Panc1 (cell line): Measurements from ENCODE around the gene RHBG. TPM values are rescaled to one million over a fixed set of nuclear protein-coding genes. Genes with fewer than 3 reads are reported as not detected.

Experiments used
- ATAC-seq: fragments of 200-7000 bp; cut with Tn5 transposase; 2 replicates; pipeline ENCODE4 v1.9.1; 2020; ENCODE audit warnings: mild to moderate bottlenecking, moderate library complexity
- BruUV-seq: library from RNA; stranded (reverse); fragments of 400-500 nt; replicated peaks from 2 replicates; lab custom pipeline; 2021; lab: Mats Ljungman, UMichigan
- CTCF ChIA-PET: fragments of 300-600 bp; sonication (Branson Sonifier 250); formaldehyde crosslinking; loops from one replicate; lab custom pipeline; 2022; ENCODE audit warnings: antibody characterized with exemption; lab: Charles Lee
- POLR2A ChIA-PET: fragments of 300-600 bp; sonication (Branson Sonifier 250); formaldehyde crosslinking; loops from one replicate; lab custom pipeline; 2022; ENCODE audit warnings: antibody characterized with exemption; lab: Charles Lee
- DNase-seq: peaks from one replicate; pipeline ENCODE4 v3.0.0-alpha.2; 2010; ENCODE audit warnings: low read depth, low spot score
- H3K27ac ChIP-seq: 2 replicates; pipeline ENCODE4 v1.5.1; 2011; ENCODE audit warnings: mild to moderate bottlenecking, low read length, inconsistent platforms
- H3K27me3 ChIP-seq: fragments of 200-500 bp; sonication (Bioruptor generic); 2 replicates; pipeline ENCODE4 v1.6.0; 2014; ENCODE audit warnings: low read length, inconsistent platforms; ENCODE audit not compliant: control insufficient read depth, insufficient read depth
- H3K36me3 ChIP-seq: fragments of 200-500 bp; sonication (Bioruptor generic); 2 replicates; pipeline ENCODE4 v1.5.1; 2014; ENCODE audit warnings: inconsistent platforms, mild to moderate bottlenecking, low read length, moderate library complexity; ENCODE audit not compliant: control insufficient read depth, insufficient read depth
- H3K4me1 ChIP-seq: 2 replicates; pipeline ENCODE4 v1.5.1; 2011; ENCODE audit warnings: inconsistent platforms, mild to moderate bottlenecking, low read length, moderate library complexity; ENCODE audit not compliant: control insufficient read depth, insufficient read depth
- H3K4me3 ChIP-seq, 2 experiments: 2 replicates each; pipeline ENCODE4 v1.5.1; 2011 to 2012; ENCODE audit warnings: low read depth in 2 of 2, low read length in 2 of 2, mild to moderate bottlenecking in 2 of 2, inconsistent platforms in 1 of 2, moderate library complexity in 1 of 2
- H3K9me3 ChIP-seq: fragments of 200-500 bp; sonication (Bioruptor generic); 2 replicates; pipeline ENCODE4 v1.5.1; 2014; ENCODE audit warnings: low read depth, mild to moderate bottlenecking, inconsistent platforms, low read length, moderate library complexity; ENCODE audit not compliant: control insufficient read depth, insufficient read depth
- CTCF ChIP-seq: fragments of 450-650 bp; IDR thresholded peaks from 2 replicates; pipeline ENCODE4 v1.5.1; 2017; ENCODE audit warnings: mild to moderate bottlenecking
- POLR2AphosphoS5 ChIP-seq: IDR thresholded peaks from 2 replicates; pipeline ENCODE4 v1.6.1; 2012; ENCODE audit warnings: mild to moderate bottlenecking, low read depth, low read length, moderate library complexity
- REST ChIP-seq, 2 experiments: IDR thresholded peaks; 2 replicates each; pipeline ENCODE4 v1.6.1; 2011 to 2012; ENCODE audit warnings: low read depth in 2 of 2, control low read depth in 1 of 2, low read length in 1 of 2, mild to moderate bottlenecking in 1 of 2, moderate library complexity in 1 of 2; ENCODE audit not compliant: insufficient read depth in 1 of 2
- SIN3A ChIP-seq: IDR thresholded peaks from 2 replicates; pipeline ENCODE4 v1.6.1; 2012; ENCODE audit warnings: low read depth, mild to moderate bottlenecking, low read length, moderate library complexity, borderline replicate concordance; ENCODE audit not compliant: insufficient read depth
- TCF7L2 ChIP-seq: IDR thresholded peaks from 2 replicates; pipeline ENCODE4 v1.6.1; 2011; ENCODE audit warnings: mild to moderate bottlenecking, low read depth, low read length, inconsistent platforms
- in situ Hi-C: cut with HindIII; loops from 2 replicates; pipeline ENCODE4 v1.10.0; 2016; ENCODE audit warnings: low sequenced_read_pairs, low pct_unique_long_range_greater_than_20kb
- intact Hi-C: fragments of 100-400 bp; cut with micrococcal nuclease; formaldehyde crosslinking; loops from one replicate; pipeline ENCODE4 v1.10.0; 2022; ENCODE audit not compliant: unreplicated experiment
- total RNA-seq: library from RNA; stranded (reverse); gene quantifications from one replicate; pipeline ENCODE4 v1.2.1, GENCODE V29; 2021; ENCODE audit not compliant: unreplicated experiment

The RHBG gene
- total RNA-seq, 1 experiment from 2014 or later = 0.28 TPM

- DNase-seq = no peak
- Histone ChIP-seq H3K9me3 (no peaks in the 10 kb centered on the region), H3K4me3 (no peak overlapping the region), H3K27me3 (peaks cover 26% of the 10 kb centered on the region), H3K27ac (no peak overlapping the region), H3K4me1 (no peaks in the 10 kb centered on the region), H3K36me3 (no peaks in the 10 kb centered on the region; the same call in 1 of the 2 replicates)
- intact Hi-C loops (no loop called here), in situ Hi-C loops (no loop called here)
- ChIA-PET POLR2A (interaction anchor here (0.6 kb wide), 1 partner anchor 32 kb away, joined by 4 read pairs; no protein-coding TSS in a partner anchor), CTCF (no interaction called here)
- BruUV-seq = no TSS peak
- no peak for TF ChIP-seq POLR2AphosphoS5
- TF ChIP-seq CTCF = no peak
- TF ChIP-seq SIN3A = no peak
- no peak for TF ChIP-seq TCF7L2
- TF ChIP-seq REST (IDR thresholded peaks at IDR 0.05; ENCODE audit: insufficient read depth in 1 of 2, low read depth in 2 of 2, low read length in 1 of 2) = no peak
- ATAC-seq = no peak
Observed at GRCh38 chr1:156422602-156423091, 53.6 kb downstream of the RHBG start.

- Histone ChIP-seq H3K9me3 (no peaks in the 10 kb centered on the region), H3K27me3 (peaks cover 28% of the 10 kb centered on the region), H3K4me1 (no peaks in the 10 kb centered on the region), H3K4me3 (no peak overlapping the region), H3K27ac (no peak overlapping the region), H3K36me3 (no peaks in the 10 kb centered on the region; the same call in 1 of the 2 replicates)
- in situ Hi-C loops (no loop called here), intact Hi-C loops (no loop called here)
- CTCF ChIA-PET = no interaction called here
- ATAC-seq = no peak
- no peak for DNase-seq
- POLR2A ChIA-PET = no interaction called here
- no TSS peak for BruUV-seq
- TF ChIP-seq TCF7L2 (no peak), CTCF (no peak), REST (IDR thresholded peaks at IDR 0.05; ENCODE audit: insufficient read depth in 1 of 2, low read depth in 2 of 2, low read length in 1 of 2) (no peak), POLR2AphosphoS5 (no peak), SIN3A (no peak)
Observed at GRCh38 chr1:156423422-156424352, 54.7 kb downstream of the RHBG start.
